K562 (cell line): ENCODE data around the gene NAPB. TPM values are rescaled to one million over a fixed set of nuclear protein-coding genes. Genes with fewer than 3 reads are reported as not detected.

ENCODE experiments used
- BRD9 ChIP-seq: fragments of 450-650 bp; IDR thresholded peaks from 2 replicates; pipeline ENCODE4 v1.6.1; 2018; ENCODE audit warnings: low read depth; ENCODE audit not compliant: partially characterized antibody
- CHD1 ChIP-seq: fragments of 200-600 bp; sonication (generic); IDR thresholded peaks from one replicate; pipeline ENCODE4 v1.6.1; 2012; ENCODE audit warnings: mild to moderate bottlenecking, moderate library complexity, low read length, inconsistent platforms
- CHD4 ChIP-seq: fragments of 200-600 bp; sonication (generic); IDR thresholded peaks from 3 replicates; pipeline ENCODE4 v1.6.1; 2012; ENCODE audit warnings: low read depth, mild to moderate bottlenecking, mixed read lengths, low read length, inconsistent platforms; ENCODE audit not compliant: insufficient read depth, insufficient replicate concordance, poor library complexity, severe bottlenecking
- NEUROD1 ChIP-seq: fragments of 150-350 bp; IDR thresholded peaks from 2 replicates; pipeline ENCODE4 v1.6.1; 2014; ENCODE audit warnings: borderline replicate concordance, low read length, low read depth; ENCODE audit not compliant: partially characterized antibody
- RBM22 ChIP-seq: fragments of 200-400 bp; formaldehyde crosslinking; IDR thresholded peaks from 2 replicates; pipeline ENCODE4 v1.6.1; 2018; ENCODE audit warnings: low read length, low read depth; ENCODE audit not compliant: poor library complexity, severe bottlenecking
- SMAD1 ChIP-seq: fragments of 150-350 bp; IDR thresholded peaks from 2 replicates; pipeline ENCODE4 v1.6.1; 2014; ENCODE audit warnings: low read length, low read depth; ENCODE audit not compliant: partially characterized antibody
- TAF15 ChIP-seq: fragments of 200-400 bp; formaldehyde crosslinking; IDR thresholded peaks from 2 replicates; pipeline ENCODE4 v1.6.1; 2017; ENCODE audit warnings: mild to moderate bottlenecking, low read depth, low read length, moderate library complexity
- TARDBP ChIP-seq: fragments of 450-650 bp; IDR thresholded peaks from 2 replicates; pipeline ENCODE4 v1.6.1; 2016
- ZBTB7A ChIP-seq: IDR thresholded peaks from 2 replicates; pipeline ENCODE4 v1.6.1; 2011; ENCODE audit warnings: low read depth, mild to moderate bottlenecking, low read length, moderate library complexity, borderline replicate concordance; ENCODE audit not compliant: control insufficient read depth
- ZBTB8A ChIP-seq: fragments of 450-650 bp; IDR thresholded peaks from 2 replicates; pipeline ENCODE4 v1.6.1; 2018; ENCODE audit warnings: mild to moderate bottlenecking, moderate library complexity; ENCODE audit not compliant: partially characterized antibody
- ZFP30 ChIP-seq: fragments of 250-450 bp; sonication (Bioruptor Pico); IDR thresholded peaks from 2 replicates; pipeline ENCODE4 v1.8.0; 2022; ENCODE audit warnings: moderate library complexity, mild to moderate bottlenecking, inconsistent platforms, borderline replicate concordance
- ZKSCAN1 ChIP-seq: fragments of 150-350 bp; IDR thresholded peaks from 2 replicates; pipeline ENCODE4 v1.6.1; 2016; ENCODE audit warnings: low read depth, low read length
- ZNF184 ChIP-seq: sonication (generic); formaldehyde crosslinking; IDR thresholded peaks from 2 replicates; pipeline ENCODE4 v1.5.0; 2020; ENCODE audit warnings: missing genetic modification reagents
- polyA plus RNA-seq, 8 experiments: library from polyadenylated mRNA; depleted of rRNA in 4 of 8; stranded (reverse) in 5 of 8; unstranded in 3 of 8; fragments of >200 nt; fragmentation: Nextera tagmentation in 2 of 8; fragmentation: Illumina TruSeq in 1 of 8; extraction: Ambion mirVana in 2 of 8; extraction: Trizol in 1 of 8; gene quantifications; 2 replicates each; pipeline versions ENCODE4 v1.2.1 to v1.2.3, GENCODE V29; 2011 to 2014; ENCODE audit warnings: inconsistent platforms in 1 of 8, missing spikeins in 1 of 8
- total RNA-seq, 7 experiments: library from RNA; depleted of rRNA in 6 of 7; stranded (reverse); fragments of >200 nt in 6 of 7; fragmentation: Illumina TruSeq in 2 of 7; extraction: Trizol in 2 of 7; gene quantifications; 2 replicates each; pipeline versions ENCODE4 v1.2.1 to v1.2.3, GENCODE V29; 2011 to 2021; ENCODE audit warnings: low replicate concordance in 1 of 7
- TF ChIP-seq, protein P1 (sequence below): sonication (generic); formaldehyde crosslinking; IDR thresholded peaks from 2 replicates; pipeline ENCODE4 v1.8.0; 2022; ENCODE audit warnings: mild to moderate bottlenecking, missing genetic modification reagents
- TF ChIP-seq, protein P2 (sequence below), 2 experiments: fragments of 450-650 bp in 1 of 2; sonication (generic) in 1 of 2; formaldehyde crosslinking; conservative IDR thresholded peaks; 2 replicates each; pipeline versions ENCODE4 v1.4.0 to v1.8.1; 2020 to 2022; ENCODE audit warnings: mild to moderate bottlenecking in 1 of 2, missing genetic modification reagents in 1 of 2
- TF ChIP-seq, protein P3 (sequence below): fragments of 450-650 bp; IDR thresholded peaks from 2 replicates; pipeline ENCODE4 v1.6.1; 2016; ENCODE audit warnings: mild to moderate bottlenecking
- TF ChIP-seq, protein P4 (sequence below): sonication (generic); formaldehyde crosslinking; IDR thresholded peaks from 2 replicates; pipeline ENCODE4 v1.5.0; 2020; ENCODE audit warnings: missing genetic modification reagents
- TF ChIP-seq, protein P5 (sequence below): fragments of 250-450 bp; sonication (Bioruptor Pico); IDR thresholded peaks from 2 replicates; pipeline ENCODE4 v1.4.0; 2020

NAPB gene
- total and polyA plus RNA-seq, 9 of the 15 experiments (the other 6 are each of a cell fraction or from before 2014, with no cell fraction given): 1.4 to 7.7 (median 5.2) TPM

DNA sequence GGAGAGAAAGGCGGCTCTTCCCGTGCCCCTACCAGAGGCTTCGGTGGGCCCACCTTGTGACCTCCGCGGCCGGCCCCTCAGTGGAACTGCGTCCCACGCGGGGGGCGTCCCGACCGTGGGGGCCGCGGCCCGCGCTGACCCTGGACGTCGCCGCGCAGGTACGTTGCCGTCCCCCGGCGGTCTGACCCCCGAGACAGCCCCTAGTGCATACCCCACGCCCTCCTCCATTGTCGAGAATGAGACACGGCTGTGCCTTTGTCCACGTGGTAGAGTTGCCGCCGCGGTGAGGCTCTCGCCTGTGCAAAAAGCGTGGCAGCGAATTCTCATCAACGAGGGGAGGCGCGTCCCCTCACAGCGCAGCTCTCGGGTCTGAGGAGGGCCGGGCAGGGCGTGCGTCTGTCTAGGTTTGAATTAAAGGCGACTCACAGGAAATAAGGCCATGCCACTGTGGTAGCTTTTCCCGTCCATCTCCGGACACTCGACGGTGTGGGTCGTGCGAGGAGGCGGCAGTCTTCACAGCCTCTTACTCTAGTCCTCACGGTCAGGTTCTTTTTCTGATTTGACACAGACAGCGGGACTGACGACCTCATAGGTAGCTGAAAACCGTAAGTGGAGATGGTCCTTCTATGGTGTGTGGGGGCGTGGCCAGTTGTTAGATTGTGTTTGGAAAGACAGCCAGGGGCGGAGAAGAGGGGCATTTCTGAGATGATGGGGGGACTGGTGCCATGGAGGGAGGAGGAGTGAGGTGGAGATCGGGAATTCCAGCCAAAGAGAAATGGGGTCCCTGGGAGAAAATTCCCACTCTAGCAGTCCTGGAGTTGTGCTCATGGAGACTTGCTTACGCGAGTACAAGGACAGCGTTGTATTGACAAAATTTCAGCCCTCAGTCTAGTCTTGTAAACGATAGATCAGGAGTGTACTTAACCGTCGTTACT, 70.1 kb downstream of the NAPB start (continued):
- TF ChIP-seq, protein P1, sequence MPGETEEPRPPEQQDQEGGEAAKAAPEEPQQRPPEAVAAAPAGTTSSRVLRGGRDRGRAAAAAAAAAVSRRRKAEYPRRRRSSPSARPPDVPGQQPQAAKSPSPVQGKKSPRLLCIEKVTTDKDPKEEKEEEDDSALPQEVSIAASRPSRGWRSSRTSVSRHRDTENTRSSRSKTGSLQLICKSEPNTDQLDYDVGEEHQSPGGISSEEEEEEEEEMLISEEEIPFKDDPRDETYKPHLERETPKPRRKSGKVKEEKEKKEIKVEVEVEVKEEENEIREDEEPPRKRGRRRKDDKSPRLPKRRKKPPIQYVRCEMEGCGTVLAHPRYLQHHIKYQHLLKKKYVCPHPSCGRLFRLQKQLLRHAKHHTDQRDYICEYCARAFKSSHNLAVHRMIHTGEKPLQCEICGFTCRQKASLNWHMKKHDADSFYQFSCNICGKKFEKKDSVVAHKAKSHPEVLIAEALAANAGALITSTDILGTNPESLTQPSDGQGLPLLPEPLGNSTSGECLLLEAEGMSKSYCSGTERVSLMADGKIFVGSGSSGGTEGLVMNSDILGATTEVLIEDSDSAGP (CRISPR knock-in tag): no peak
- TF ChIP-seq ZBTB7A (0 out of 2 replicates have a peak, but pooled peaks have one; percentile 4), NEUROD1 (peak; percentile 3), BRD9 (no peak), TAF15 (no peak), ZFP30 (CRISPR knock-in tag) (no peak), ZBTB8A (no peak), CHD1 (peak; percentile 50), ZKSCAN1 (no peak), ZNF184 (CRISPR knock-in tag) (no peak), CHD4 (no peak), TARDBP (no peak), SMAD1 (no peak), RBM22 (no peak)
- TF ChIP-seq, protein P2, sequence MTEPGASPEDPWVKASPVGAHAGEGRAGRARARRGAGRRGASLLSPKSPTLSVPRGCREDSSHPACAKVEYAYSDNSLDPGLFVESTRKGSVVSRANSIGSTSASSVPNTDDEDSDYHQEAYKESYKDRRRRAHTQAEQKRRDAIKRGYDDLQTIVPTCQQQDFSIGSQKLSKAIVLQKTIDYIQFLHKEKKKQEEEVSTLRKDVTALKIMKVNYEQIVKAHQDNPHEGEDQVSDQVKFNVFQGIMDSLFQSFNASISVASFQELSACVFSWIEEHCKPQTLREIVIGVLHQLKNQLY (CRISPR knock-in tag; conservative IDR thresholded peaks at IDR 0.05): no peak
- TF ChIP-seq, protein P3, sequence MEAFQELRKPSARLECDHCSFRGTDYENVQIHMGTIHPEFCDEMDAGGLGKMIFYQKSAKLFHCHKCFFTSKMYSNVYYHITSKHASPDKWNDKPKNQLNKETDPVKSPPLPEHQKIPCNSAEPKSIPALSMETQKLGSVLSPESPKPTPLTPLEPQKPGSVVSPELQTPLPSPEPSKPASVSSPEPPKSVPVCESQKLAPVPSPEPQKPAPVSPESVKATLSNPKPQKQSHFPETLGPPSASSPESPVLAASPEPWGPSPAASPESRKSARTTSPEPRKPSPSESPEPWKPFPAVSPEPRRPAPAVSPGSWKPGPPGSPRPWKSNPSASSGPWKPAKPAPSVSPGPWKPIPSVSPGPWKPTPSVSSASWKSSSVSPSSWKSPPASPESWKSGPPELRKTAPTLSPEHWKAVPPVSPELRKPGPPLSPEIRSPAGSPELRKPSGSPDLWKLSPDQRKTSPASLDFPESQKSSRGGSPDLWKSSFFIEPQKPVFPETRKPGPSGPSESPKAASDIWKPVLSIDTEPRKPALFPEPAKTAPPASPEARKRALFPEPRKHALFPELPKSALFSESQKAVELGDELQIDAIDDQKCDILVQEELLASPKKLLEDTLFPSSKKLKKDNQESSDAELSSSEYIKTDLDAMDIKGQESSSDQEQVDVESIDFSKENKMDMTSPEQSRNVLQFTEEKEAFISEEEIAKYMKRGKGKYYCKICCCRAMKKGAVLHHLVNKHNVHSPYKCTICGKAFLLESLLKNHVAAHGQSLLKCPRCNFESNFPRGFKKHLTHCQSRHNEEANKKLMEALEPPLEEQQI: no peak
- TF ChIP-seq, protein P4, sequence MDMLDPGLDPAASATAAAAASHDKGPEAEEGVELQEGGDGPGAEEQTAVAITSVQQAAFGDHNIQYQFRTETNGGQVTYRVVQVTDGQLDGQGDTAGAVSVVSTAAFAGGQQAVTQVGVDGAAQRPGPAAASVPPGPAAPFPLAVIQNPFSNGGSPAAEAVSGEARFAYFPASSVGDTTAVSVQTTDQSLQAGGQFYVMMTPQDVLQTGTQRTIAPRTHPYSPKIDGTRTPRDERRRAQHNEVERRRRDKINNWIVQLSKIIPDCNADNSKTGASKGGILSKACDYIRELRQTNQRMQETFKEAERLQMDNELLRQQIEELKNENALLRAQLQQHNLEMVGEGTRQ: peak; percentile 46; the same call in 1 of the 2 replicates
- TF ChIP-seq, protein P5, sequence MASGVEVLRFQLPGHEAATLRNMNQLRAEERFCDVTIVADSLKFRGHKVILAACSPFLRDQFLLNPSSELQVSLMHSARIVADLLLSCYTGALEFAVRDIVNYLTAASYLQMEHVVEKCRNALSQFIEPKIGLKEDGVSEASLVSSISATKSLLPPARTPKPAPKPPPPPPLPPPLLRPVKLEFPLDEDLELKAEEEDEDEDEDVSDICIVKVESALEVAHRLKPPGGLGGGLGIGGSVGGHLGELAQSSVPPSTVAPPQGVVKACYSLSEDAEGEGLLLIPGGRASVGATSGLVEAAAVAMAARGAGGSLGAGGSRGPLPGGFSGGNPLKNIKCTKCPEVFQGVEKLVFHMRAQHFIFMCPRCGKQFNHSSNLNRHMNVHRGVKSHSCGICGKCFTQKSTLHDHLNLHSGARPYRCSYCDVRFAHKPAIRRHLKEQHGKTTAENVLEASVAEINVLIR (CRISPR knock-in tag): no peak
